Activated CD8-positive, alpha-beta memory T cell treated with anti-CD3 and anti-CD28 coated beads, Interleukin-2, amount 50 U/mL, for 24 hours (primary cell): ENCODE results near the gene FREM1.

Experiments used
- DNase-seq: peaks from one replicate; pipeline ENCODE4 v3.0.0-alpha.2; 2020; ENCODE audit errors: extremely low read depth

FREM1 gene

DNA sequence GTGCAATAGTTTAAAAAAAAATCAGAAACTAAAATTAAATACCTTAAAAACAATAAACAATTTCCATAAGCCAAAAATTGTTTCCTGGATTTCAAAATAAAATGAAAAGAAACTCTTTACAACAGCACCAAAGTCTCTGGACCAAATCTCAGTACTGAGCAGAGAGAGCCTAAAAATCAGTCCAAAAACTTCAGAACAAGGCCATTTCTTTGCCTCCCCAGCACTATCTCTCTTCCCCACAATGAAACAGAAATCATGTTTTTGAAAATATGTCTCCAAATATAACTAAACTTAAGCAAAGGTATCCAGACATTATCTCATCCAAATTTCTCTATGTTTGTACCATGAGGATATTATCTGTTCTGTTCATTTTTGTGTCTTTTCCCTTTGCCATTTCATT, 1.0 kb downstream of the FREM1 start:
- no peak for DNase-seq

DNA sequence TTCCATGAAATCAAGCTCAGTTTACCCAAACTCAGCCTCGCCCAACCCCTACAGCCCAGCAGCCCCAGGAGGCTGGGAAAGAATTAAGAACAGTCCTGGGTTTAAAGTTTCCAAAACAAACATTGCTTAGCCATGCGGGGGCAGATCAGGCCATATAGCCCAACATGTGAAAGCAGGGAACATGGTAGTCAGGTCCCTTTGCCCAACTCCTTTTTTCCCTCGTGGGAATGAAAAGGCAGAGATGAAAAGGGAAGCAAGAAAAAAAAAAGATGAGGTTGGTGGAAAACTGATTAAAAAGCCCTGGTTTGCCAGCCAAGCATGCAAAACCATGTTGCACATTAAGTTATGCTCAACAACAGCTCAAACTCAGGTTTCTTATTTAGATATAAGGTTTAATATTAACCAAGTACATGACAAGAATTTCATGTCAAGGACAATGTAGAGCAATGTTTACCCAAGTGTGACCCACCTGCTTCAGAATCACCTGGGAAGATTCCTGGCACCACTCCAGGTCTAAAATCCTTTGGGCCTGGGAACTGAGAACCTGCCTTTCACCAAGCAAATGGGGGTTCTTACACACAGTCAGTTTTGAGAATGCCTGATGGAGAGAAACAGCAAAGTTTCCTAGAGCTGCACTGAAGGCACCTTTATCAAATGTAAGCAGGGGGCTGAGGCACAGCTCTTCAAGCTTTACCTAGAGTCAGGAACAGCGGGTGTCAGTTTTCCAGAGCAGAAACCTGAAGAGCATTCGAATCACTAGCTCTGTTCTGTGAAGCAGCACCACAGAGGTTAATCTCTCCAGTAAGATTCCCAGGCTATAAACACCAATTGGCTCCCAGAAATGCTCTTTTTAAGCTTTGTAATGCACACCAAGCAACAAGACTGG, 1.7 kb downstream of the FREM1 start:
- no peak for DNase-seq

DNA sequence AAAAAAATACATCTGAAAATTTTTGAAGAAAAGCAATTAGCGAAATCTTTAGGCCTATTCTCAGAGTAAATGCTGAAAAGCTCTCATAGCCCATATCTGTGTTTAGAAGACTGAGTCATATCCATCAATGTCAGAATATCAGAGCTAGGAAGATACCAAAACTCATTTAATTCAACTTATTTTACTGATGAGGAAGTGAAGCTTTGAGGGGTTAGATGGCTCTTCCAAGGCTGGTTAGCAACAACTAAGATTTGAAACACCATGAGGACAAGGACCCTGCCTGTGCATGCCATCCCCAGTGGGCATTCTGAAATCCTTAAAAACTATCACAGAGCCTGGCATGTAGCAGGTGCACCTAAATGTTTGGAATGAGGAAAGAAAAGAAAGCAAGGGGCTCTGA, 2.5 kb downstream of the FREM1 start:
- DNase-seq, result no peak

DNA sequence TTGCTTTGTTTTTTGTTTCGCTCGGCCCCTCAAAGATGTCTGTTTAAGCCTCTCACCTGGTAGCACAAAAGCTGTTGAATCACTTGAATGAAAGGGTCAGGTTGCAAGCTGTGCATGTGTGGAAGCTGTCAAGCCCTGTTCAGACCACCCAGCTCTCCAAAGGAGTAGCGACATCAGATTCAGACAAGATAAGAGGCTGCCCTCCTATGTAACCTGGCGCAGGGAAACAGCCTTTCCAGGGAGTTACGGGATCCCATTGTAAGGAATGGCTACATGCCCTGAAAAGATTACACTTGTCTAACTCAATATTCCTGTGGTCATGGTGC, 2.9 kb downstream of the FREM1 start:
- DNase-seq, result no peak

DNA sequence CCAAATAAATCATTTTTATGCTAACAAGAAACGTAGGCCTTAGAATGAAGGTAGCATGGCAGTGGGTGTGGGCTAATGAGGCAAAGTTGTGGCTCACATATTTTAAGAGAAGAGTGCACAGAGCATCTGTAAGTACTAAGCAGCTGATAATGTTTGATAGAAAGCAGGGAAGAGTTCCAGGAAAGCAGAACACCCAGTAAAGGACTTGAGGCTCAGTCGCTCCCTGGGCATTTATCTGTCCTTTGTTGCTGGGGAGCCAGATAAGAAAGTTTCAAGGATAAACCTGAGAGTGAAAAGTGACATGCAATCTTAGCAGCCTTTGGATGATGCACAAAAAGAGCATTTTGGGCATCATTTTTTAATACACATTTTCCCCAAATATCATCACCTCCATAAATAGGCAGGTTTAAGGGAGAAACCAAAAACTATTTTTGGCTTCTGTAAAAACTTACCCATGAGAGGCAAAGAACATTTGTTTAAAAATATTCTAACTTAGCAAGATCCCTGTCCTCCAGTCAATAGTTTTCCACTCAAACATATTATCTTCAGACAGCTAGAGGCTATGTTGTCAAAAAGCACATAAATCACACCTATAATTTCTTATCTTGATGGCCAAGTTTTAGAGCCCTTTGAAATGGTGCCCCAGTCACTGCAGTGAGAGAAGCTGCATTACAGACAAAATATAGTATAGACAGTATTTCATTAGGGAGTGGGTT, 3.4 kb downstream of the FREM1 start:
- DNase-seq, result no peak

DNA sequence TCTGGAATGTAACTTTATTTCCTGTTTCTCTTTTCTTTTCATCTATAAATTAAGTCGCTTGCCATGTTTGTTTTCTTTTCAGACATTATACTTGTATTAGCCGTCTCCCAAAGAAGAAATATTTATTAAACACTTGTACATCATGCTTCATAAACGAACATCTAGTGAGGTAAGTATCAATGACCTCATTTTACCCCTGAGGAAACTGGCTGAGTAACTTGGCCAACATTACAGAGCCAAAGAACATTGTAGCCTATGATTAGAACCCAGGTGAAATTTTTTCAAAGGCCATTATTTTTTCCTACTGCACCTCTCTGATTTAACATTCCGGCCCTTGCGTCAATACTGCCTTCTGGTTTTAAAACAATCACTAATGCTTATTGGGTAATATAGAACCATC, 4.2 kb downstream of the FREM1 start:
- no peak for DNase-seq

DNA sequence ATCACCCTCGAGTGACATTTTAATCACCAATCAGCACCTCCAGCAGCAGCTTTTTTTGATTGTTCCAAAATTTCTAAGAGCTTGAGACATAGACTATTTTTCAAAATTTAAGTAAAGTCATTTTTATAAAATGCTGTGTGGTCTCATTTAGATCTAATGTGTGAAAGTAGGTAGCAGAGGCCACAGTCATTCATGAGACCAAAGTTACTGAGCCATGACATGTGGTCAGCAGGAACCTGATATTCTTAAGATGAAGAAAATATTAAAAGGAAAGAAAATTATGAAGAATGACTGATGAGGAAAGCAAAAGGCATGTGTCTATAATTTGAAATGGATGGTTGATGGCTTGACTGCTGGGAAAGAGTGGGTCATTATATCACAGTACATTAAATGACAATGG, 7.2 kb downstream of the FREM1 start:
- no peak for DNase-seq

DNA sequence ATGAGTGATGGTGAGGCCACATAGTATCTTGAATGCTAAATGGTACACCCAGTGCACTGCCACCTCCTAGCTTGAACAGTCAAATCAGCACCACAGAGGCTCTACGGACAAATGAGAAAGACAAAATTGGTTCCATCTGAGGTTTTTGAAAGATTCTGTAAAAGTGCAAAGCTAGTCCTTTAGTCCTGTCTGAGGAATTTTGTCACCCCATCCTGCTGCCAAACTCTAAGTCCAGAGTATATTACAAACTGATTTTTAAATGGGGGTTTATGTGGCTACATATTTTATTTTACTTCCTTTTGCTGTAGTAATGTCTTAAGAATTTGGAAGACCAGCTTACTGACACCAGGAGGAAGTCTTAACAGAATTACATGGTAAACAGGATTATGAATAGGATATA, 7.7 kb downstream of the FREM1 start:
- no peak for DNase-seq

DNA sequence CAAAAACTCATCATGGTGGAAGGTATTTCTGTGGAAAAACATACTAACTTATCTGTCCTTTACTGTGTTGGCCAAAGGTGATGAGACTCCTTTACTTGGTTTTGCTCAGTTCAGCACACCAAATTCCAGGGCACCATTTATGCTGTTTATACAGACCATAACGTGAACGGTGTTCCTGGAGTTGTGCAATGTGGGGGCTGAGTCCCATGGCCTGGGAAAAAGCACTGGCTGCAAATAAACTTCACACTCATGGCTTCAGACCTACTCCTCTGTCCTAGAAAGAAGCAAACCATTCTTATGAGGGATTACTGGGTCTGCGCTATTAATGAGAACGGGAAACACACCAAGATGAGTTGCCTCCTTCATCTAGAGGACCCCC, 10.4 kb downstream of the FREM1 start:
- DNase-seq, result no peak

DNA sequence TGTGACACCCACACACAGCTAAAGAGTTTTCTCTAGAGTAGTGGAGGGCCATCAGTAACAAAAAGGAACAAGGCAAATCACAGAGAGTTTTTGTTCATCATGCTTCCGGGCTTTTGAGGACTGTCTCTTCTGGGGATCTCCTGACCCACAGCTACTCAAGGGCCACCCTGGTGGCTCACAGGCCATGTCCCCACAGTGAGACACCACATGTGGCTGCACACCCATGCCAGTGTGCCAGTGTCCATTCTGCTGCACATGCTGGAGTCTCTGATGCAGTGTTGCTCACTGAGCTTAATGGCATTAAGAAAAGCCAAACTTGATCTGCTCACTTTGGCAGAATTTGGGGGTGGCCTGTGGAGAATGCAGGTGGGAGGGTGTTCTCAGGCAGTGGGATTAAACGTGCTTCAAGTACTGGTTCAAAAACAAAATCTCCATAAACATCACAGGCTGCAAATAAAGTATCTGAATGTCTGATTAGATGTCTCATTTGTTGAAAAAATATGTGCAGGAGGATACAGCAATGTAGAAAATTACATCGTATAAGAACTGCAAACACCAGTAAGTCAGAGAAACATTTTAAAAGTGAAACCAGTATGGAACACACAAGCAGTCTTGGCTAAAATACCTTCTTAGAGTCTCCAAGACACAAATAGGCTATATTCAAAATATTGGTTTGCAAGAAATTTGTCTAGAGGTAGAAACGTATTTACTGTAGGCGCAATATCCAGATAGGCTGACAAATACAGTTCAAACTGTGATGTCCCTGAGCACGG, 11.0 kb downstream of the FREM1 start:
- no peak for DNase-seq

DNA sequence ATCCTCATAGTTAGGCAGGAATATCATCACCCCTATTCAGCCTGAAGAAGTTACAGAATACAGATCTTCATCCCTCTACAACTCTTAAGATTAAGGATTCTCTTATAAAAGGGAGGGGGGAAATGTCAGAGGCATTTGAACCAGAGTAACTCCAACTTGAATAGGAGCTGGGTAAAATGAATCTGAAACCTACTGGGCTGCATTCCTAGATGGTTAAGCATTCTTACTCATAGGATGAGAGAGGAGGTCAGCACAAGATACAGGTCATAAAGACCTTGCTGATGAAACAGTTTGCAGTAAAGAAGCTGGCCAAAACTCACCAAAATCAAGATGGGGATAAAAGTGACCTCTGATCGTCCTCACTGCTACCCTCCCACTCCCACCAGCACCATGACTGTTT, 14.4 kb downstream of the FREM1 start:
- no peak for DNase-seq

DNA sequence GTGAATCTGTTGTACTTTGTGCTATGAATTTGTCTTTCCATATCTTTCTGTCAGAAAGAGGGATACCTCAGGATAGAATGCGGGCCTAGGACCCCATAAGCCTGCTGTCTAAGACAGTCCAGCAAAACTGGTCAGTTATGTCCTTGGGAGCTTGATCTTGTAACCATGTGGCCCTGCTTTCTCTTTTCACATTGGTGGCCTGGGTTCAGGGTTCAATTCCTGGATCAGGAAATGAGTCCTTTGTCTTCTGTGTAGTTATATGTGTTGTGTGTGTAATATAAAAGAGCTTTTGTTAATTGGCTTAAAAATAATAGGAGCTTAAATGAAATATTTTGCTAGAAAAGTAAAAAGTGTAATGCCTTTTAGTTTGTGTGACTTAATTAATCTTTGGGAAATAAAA, 16.9 kb downstream of the FREM1 start:
- no peak for DNase-seq

DNA sequence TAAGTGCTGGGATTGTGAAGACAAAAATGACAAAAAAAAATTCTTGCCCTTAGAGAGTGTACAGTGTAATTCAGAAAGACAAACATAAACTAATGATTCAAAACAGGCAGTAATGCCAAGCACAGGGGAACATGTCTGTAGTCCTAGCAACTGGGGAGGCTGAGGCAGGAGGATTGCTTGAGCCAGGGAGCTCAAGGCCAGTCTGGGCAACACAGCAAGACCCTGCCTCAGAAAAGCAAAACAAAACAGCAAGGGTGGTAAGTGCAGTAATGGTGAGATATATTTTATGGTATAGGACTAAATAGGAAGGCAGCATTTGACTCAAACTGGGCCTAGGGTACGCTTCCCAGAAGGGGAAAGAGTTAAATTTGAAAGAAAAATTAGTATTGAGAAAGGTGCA, 18.9 kb downstream of the FREM1 start:
- DNase-seq, result no peak

DNA sequence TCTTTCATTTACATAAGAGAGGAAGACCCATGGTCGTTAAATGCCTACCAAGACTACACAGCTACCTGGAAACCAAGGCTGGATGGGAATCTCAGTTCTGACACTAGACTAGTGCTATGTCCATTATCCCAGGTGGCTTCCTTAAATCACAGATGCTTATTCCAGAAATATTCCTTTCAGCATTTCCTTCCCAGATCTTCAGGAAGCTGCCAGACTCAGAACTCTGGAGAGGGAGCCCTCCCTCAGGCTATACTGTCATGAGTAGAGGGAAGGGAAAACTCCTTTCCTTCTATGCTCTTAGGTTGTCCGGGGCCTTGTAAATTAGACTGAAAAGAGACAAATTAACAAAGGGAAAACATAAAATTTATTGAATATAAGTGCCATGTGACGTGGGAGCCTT, 20.8 kb downstream of the FREM1 start:
- DNase-seq, result no peak

DNA sequence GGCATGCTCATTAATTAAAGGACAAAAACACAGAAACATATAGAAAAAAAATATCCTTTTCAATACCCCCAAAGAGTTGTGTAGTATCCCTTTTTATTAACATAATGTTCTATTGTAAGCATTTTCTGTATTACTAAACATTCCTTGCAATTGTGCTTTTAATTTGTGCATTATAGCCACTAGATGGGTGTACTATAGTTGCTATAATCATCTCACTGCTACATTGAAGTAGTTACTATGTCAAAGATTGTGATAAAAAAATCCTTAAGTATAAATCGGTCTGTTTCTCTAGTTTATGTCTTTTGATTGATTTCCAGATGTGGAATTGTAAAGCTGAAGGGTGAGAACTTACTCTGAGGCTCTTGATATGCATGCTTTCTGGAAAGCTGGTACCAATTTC, 21.4 kb downstream of the FREM1 start:
- DNase-seq, result no peak

DNA sequence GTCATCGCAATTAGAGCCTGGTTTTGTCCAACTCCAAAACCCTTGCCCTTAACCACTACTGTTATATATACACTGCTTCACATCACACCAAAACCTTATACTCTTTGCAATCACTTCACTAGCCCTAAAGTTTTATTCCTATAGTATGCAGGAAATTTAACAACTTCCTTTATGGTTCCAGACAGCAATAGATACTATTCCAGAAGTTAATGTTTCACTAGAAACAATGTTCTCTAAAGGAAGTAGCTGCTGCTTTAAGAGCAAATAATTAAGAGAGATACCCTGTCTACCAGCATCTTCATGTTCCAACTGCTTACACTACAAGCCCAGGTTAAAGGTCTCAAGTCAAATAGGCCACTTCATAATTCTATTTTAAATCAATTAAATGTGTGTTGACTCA, 22.0 kb downstream of the FREM1 start:
- DNase-seq, result no peak

DNA sequence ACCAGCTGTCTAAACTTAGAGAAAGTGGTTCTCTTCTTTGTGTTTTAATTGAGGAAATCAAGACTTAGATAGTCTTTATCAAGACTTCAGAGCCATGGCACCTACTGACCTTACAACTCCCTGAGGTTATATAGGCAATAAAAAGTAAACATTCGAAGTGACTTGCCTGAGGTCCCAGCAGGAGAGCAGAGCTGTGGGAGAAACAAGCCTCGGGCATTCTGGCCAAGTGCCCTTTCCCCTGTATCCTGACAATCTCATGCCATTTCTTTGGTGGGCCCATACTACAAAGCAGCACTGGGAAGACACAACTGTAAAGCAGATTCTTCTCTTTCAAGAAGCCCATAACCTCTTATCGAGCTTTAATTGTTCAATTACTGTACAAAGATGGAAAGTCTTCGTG, 23.1 kb downstream of the FREM1 start:
- DNase-seq, result no peak

DNA sequence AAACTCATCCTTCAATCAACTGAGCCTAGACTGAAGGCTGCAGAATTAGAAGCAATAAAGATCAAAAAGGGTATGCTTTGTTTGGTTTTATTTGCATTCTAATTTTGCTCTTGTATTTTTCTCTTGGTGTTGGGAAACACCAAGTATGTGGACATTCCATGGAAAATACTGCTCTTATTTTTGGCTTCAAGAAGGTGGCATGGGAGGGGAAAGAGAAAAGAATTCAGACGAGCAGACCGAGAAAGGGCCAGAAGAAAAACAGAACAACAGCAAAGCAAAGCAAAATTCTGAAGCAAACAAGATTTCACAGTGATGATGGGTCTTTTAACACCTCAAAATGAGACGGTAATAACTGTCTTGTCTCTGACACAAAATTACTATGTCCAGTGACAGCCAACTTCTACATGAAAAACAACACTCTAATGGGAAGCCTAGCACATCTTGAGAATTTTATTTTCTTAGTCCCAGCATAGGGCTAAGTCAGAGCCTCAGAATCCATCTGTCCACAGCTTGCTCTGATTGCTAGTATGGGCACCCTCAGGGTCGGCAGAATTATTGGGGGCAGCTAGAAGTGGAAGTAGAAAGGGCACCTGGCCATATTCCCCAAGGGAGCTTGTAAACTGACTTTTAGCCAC, 26.8 kb downstream of the FREM1 start:
- no peak for DNase-seq

DNA sequence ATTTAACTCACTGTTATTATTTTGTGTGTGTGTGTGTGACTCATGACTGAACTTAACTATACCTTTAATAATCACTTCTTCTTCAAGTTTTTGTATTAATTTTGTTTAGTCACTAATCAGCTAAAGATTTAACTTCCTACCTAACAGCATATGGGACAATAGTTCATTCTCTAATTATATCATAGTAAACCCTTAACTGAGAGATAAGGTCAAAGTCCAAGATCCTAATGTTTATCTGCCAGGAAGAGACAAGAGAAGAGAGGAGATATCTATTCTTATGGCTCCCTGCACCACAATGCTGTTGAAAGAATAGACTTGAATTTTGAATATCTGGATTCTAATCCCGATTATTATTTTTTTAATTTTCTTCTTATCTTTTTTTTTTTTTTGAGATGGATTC, 28.1 kb downstream of the FREM1 start:
- DNase-seq, result no peak

DNA sequence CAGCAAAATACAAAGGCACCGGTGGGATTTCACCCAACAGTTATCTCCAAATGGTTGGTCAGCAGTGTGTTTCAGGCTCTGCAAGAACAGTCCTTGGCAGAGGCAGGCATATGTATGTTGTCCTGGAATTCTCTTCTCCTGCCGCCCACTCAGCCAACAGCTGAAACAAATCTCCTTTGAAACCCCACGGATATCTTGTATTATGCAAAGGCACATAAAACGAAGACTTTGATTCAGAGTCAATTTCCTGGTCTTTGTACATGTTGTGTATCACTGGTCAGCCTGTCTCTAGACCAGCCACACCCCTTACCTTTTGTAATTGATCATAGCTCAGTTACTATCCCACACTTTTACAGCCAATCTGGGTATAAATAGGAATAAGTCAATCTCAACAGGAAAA, 29.2 kb downstream of the FREM1 start:
- no peak for DNase-seq

DNA sequence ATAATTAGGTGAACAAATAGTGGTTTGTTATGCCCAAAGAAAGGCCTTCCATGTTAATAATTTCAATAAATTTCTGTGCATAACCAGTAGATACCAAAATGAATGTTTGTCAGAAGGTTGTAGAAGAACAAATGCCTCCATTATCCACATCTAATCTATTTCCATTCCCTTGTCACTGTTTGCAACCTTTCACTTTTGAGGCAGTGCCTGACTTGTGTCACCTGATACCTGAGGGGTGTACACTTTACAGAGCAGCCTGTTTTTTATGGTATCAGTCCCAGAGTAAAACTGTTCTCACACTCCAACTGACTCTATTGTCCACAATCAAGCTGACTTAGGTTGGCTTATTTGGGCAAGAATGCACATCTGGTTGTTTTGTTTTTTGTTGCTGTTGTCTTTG, 40.1 kb downstream of the FREM1 start:
- no peak for DNase-seq

DNA sequence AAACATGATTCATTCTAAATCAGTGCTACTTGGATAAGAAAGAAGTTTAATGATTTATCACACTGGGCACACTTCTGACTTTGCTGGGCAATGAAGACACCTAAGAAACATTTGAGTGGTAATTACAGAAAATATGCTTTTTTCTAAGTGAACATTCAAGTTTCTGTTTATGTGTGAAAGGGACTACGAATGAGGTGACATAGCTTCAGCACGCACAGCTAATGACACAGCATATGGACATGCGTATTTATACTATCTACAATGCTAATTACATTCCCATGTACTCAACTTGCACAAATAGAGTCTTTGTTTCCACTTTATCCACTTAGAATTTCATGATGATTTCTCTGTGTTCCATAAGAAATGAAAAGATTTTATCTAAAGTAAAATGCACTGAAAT, 40.6 kb downstream of the FREM1 start:
- no peak for DNase-seq
